Measurements from ENCODE around the gene RGS21.

RGS21 gene

GRCh38 chr1:192363177-192363576 lies 46.4 kb downstream of the RGS21 start:
- H3K4me3 ChIP-seq (ENCODE audit: low read length, poor library complexity, severe bottlenecking) = no peak overlapping the region
- H3K27me3 ChIP-seq (ENCODE audit: insufficient read depth, low read length, poor library complexity, severe bottlenecking) = no peaks in the 10 kb centered on the region
- no peaks in the 10 kb centered on the region for H3K4me1 ChIP-seq (ENCODE audit: insufficient read depth, low read length, poor library complexity, severe bottlenecking)
- no peak overlapping the region for H3K9ac ChIP-seq (ENCODE audit: low read depth, low read length, poor library complexity, severe bottlenecking)
- no peaks in the 10 kb centered on the region for H3F3A ChIP-seq (ENCODE audit: low read depth)
- no peaks in the 10 kb centered on the region for H3K36me3 ChIP-seq (ENCODE audit: insufficient read depth, low read length)
- H2AFZ ChIP-seq (ENCODE audit: low read length) = no peak overlapping the region
- no peaks in the 10 kb centered on the region for H3K9me3 ChIP-seq (ENCODE audit: insufficient read depth, low read depth, low read length)
- TF ChIP-seq, protein P1, sequence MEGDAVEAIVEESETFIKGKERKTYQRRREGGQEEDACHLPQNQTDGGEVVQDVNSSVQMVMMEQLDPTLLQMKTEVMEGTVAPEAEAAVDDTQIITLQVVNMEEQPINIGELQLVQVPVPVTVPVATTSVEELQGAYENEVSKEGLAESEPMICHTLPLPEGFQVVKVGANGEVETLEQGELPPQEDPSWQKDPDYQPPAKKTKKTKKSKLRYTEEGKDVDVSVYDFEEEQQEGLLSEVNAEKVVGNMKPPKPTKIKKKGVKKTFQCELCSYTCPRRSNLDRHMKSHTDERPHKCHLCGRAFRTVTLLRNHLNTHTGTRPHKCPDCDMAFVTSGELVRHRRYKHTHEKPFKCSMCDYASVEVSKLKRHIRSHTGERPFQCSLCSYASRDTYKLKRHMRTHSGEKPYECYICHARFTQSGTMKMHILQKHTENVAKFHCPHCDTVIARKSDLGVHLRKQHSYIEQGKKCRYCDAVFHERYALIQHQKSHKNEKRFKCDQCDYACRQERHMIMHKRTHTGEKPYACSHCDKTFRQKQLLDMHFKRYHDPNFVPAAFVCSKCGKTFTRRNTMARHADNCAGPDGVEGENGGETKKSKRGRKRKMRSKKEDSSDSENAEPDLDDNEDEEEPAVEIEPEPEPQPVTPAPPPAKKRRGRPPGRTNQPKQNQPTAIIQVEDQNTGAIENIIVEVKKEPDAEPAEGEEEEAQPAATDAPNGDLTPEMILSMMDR (conservative IDR thresholded peaks at IDR 0.05; ENCODE audit: low read length) = peak; percentile 46
- TF ChIP-seq EZH2phosphoT487 (IDR thresholded peaks at IDR 0.05; ENCODE audit: borderline replicate concordance) = no peak
- no peaks in the 10 kb centered on the region for H3K79me2 ChIP-seq (ENCODE audit: insufficient read depth, low read length)
- no peak overlapping the region for H3K4me2 ChIP-seq (ENCODE audit: low read depth, low read length, poor library complexity, severe bottlenecking)
- no peaks in the 10 kb centered on the region for H4K20me1 ChIP-seq (ENCODE audit: insufficient read depth, low read length, poor library complexity, severe bottlenecking)
- H3K9me2 ChIP-seq (replicated peaks; ENCODE audit: low read depth, low read length) = no peaks in the 10 kb centered on the region

- Histone ChIP-seq H3K9me3 (ENCODE audit: insufficient read depth, low read depth, low read length) (no peaks in the 10 kb centered on the region), H3K27me3 (ENCODE audit: insufficient read depth, low read length, poor library complexity, severe bottlenecking) (no peaks in the 10 kb centered on the region), H3K79me2 (ENCODE audit: insufficient read depth, low read length) (no peaks in the 10 kb centered on the region), H3K4me3 (ENCODE audit: low read length, poor library complexity, severe bottlenecking) (no peak overlapping the region), H3K4me1 (ENCODE audit: insufficient read depth, low read length, poor library complexity, severe bottlenecking) (no peaks in the 10 kb centered on the region), H3K9ac (ENCODE audit: low read depth, low read length, poor library complexity, severe bottlenecking) (no peak overlapping the region), H4K20me1 (ENCODE audit: insufficient read depth, low read length, poor library complexity, severe bottlenecking) (no peaks in the 10 kb centered on the region), H3K4me2 (ENCODE audit: low read depth, low read length, poor library complexity, severe bottlenecking) (no peak overlapping the region), H3K36me3 (ENCODE audit: insufficient read depth, low read length) (no peaks in the 10 kb centered on the region), H3K9me2 (replicated peaks; ENCODE audit: low read depth, low read length) (no peaks in the 10 kb centered on the region), H2AFZ (ENCODE audit: low read length) (no peak overlapping the region), H3F3A (ENCODE audit: low read depth) (no peaks in the 10 kb centered on the region)
- TF ChIP-seq, protein P1 (conservative IDR thresholded peaks at IDR 0.05; ENCODE audit: low read length) = no peak
- TF ChIP-seq EZH2phosphoT487 (IDR thresholded peaks at IDR 0.05; ENCODE audit: borderline replicate concordance) = no peak
Observed at GRCh38 chr1:192367436-192367835, 50.6 kb downstream of the RGS21 start.

DNA sequence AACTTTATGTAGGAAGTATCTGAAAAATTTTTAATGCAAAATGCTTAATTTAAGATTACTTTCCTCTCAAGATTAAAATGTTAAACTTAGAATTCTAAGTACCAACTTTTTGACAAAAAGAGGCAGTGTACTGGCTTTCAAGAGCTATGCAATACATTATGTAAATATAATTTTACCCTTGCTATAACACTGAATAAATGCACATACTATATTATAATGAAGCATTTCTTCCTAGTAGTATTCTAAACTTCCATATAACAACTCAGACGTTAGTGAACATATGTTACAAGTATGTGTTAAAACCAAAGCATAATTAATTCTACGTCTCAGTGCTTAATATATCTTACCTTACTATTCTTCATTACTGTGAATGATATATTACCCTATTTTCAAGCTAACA lies 58.5 kb downstream of the RGS21 start:
- TF ChIP-seq, protein P1 (conservative IDR thresholded peaks at IDR 0.05; ENCODE audit: low read length) = no peak
- TF ChIP-seq EZH2phosphoT487 (IDR thresholded peaks at IDR 0.05; ENCODE audit: borderline replicate concordance) = no peak
- Histone ChIP-seq H3K27me3 (ENCODE audit: insufficient read depth, low read length, poor library complexity, severe bottlenecking) (no peaks in the 10 kb centered on the region), H3K36me3 (ENCODE audit: insufficient read depth, low read length) (no peaks in the 10 kb centered on the region), H3F3A (ENCODE audit: low read depth) (no peaks in the 10 kb centered on the region), H4K20me1 (ENCODE audit: insufficient read depth, low read length, poor library complexity, severe bottlenecking) (no peaks in the 10 kb centered on the region), H3K4me2 (ENCODE audit: low read depth, low read length, poor library complexity, severe bottlenecking) (no peak overlapping the region), H3K9me3 (ENCODE audit: insufficient read depth, low read depth, low read length) (no peaks in the 10 kb centered on the region), H3K4me3 (ENCODE audit: low read length, poor library complexity, severe bottlenecking) (no peak overlapping the region), H3K9ac (ENCODE audit: low read depth, low read length, poor library complexity, severe bottlenecking) (no peak overlapping the region), H2AFZ (ENCODE audit: low read length) (no peak overlapping the region), H3K4me1 (ENCODE audit: insufficient read depth, low read length, poor library complexity, severe bottlenecking) (no peaks in the 10 kb centered on the region), H3K79me2 (ENCODE audit: insufficient read depth, low read length) (no peaks in the 10 kb centered on the region), H3K9me2 (replicated peaks; ENCODE audit: low read depth, low read length) (no peaks in the 10 kb centered on the region)
